ENCODE results near the gene RPS16. TPM values are rescaled to one million over a fixed set of nuclear protein-coding genes. Genes with fewer than 3 reads are reported as not detected.

Gene RPS16
- total RNA-seq, 1 donor from 2014 or later: 117 TPM

- DNase-seq (ENCODE audit: low read depth in 2 of 2): no peak
Measured at GRCh38 chr19:39422020-39422419, 13.7 kb downstream of the RPS16 start.

DNA sequence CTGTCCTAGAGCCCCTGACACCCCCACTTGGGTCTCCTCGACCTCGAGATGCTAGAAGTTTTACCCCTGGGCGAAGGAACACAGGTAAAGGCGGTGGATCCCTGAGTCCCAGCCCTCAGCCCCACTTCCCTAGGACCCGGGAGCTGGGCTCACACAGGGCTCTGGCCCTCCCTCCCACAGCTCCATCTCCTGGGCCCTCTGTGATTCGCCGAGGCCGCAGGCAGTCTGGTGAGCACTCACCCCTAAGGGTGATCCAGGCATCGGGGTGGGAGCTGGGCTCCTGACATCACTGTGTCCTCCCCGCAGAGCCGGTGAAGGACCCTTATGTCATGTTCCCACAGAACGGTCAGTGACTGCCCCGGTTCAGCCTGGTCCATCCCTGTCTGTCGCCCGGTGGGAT, 15.0 kb downstream of the RPS16 start:
- no peak for DNase-seq (ENCODE audit: low read depth in 2 of 2)

DNA sequence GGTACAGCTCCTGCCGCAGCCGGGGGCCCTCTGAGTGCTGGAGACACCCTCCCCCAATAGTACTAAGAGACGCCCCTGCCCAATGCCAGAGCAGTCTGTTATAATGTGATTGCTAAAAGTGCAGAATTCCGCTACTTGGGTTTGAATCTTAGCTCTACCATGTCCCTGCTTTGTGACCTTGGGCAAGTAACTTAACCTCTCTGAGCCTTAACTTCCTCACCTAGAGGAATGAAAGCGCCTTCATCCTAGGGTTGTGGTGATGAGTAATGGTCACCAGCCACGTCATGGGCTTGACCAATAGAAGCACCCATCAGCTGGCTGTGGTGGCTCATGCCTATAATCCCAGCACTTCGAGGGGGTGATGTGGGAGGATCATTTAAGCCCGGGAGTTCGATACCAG, 16.7 kb downstream of the RPS16 start:
- no peak for DNase-seq (ENCODE audit: low read depth in 2 of 2)

GRCh38 chr19:39417463-39418181, 18.1 kb downstream of the RPS16 start:
- no peak for DNase-seq (ENCODE audit: low read depth in 2 of 2)

DNA sequence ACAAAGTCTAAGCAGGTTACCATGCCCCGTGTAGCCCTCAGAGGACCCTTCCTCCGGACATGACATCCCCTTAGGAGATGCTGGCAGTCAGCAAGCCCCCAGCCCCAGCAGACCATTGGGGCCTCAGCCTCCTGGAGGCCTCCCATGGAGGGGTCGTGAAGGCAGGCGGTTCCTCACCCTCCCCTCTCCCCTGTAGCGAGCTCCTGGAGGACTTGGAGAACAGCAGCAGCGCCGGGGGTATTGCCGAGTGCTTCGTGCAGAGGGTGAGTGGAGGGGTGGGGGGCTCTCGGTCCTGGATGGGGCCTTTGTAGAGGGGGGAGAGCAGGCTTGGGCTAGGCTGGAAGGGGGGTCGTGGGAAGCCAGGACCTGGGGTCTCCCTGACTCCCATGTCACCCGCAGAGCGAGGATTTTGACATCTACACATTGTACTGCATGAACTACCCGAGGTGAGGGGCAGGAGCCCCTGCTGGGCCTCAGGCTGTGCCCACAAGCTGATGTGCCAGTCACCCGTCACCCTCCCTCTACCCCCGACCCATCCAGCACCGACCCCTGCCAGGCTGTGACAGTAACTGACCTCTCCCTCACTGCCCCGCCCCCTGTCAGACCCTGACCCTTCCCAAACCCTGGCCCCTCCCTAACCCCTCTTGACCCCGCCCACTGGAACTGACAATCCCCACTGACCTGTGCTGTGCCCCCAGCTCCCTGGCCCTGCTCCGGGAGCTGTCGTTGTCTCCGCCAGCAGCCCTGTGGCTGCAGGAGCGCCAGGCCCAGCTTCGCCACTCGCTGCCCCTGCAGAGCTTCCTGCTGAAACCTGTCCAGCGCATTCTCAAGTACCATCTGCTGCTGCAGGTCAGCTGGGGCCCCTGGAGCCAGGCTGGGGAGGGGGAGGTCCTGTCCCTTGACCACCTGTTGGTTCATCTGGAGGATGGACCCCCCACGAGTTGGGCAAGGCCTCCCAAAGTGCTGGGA, 19.3 kb downstream of the RPS16 start:
- DNase-seq (ENCODE audit: low read depth in 2 of 2): no peak

DNA sequence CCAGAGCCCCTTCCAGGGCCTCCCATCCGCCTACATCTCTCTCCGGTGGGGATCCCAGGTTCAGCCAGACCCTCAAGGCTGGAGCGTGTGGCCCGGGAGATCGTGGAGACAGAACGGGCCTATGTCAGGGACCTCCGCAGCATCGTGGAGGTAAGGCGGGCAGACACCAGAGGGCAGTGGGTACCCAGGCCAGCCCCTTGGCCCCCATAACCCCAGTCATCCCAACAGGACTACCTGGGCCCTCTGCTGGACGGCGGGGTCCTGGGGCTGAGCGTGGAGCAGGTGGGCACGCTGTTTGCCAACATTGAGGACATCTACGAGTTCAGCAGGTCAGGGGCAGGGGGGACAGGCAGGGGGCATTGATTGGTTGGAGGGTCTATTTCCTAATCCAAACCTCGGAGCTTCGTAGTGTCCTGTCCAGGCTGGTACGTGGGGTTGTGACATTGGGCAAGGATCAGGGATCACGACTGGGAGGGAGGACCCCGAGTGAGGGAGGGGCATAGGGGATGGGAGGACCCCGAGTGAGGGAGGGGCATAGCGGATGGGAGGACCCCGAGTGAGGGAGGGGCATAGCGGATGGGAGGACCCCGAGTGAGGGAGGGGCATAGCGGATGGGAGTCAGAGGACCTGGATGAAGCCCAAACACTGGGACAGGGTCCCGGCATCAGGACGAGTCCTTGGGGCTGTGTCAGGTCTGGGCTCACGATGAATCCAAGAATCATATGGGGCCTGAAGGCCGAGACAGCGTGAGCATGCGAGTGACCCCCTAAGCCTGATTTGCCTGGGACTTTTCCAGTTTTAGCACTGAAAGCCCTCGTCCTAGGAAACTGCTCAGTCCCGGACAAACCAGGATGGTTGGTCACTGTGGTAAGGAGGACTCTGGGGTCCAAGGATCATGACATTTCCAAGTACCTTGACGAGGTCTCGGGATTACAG, 20.4 kb downstream of the RPS16 start:
- DNase-seq (ENCODE audit: low read depth in 2 of 2): no peak

DNA sequence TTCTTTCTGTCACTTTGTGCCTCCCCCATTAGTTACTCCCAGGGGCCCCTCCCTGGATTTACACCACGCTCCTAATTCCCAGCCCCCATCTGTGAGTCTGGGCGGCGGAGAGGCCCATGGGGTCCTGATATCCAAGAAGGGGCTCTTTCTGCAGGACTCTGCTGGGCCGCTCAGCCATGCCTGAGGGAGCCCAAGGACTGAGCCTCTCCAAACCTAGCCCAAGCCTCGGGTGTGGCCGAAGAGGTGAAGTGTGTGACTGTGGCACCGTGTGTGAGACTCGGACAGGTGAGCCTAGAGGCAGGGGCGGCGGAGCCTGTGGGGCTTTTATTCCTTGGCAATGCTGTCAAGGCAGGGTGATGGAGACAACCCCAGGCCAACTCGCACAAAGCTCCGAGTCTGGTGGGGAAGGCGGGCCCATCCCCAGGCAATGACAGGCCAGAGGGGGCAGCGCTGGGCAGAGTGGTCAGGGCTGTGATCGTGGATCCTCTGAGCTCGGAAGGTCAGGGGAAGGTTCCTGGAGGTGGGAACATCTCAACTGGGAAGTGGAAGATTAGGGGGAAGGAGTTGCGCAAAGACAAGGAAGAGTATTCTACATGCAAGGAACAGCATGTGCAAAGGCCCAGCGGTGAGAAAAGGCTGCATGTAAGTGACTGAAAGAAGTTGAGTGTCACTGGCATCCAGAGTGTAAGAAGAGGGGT, 21.7 kb downstream of the RPS16 start:
- peak in 1 of 2 donors; percentile 41 for DNase-seq (ENCODE audit: low read depth in 2 of 2)

DNA sequence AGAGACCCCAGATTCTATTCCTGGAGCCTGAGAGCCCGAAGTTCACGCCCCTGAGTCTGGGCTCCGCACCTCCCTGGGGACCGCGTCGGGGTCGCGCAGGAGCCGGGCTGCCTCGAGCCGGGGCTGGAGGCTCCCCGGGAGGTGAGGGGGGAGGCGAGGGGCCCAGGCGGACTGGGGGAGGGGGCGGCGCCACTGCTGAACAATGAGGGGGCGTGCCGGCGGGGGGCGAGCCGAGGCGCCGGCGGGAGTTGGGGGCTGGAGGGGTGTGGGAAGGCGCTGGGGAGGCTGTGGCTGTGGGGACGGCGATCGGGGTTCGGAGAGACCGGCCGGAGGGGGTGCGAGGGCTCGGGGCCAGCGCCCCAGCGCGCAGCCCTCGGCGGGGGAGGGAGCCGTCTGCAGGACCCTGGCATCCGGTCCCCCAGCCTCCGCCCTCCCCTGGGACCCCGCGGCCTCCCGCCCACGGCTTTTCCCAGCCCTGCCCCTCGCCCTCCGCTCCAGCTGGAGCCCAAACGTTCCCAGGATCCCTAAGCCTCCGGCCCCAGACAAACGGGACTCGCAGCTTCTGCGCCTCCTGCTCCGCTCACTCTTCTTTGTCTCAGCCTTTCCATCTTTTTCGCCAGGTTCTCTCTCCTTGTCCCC, 22.4 kb downstream of the RPS16 start:
- DNase-seq (ENCODE audit: low read depth in 2 of 2): peak in 1 of 2 donors; percentile 74

DNA sequence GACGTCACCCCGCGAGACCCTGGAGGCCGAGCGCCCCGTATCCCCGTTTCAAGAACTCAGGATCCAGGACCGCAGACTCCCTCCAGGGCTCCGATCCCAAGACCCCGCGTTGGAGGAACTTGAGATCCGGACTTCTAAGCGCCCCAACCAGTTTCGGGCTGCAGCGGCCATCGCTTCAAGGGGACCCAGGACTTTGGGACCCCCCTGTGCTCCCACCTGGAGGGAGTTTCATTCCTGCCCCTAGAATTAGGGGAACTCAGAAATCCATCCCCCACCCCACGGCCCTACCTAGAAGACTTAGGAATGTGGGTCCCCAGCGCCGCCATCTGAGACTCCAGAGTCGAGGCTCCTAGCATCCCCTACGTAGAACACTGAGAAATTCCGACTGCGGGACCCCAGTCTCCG, 22.9 kb downstream of the RPS16 start:
- DNase-seq (ENCODE audit: low read depth in 2 of 2): no peak

DNA sequence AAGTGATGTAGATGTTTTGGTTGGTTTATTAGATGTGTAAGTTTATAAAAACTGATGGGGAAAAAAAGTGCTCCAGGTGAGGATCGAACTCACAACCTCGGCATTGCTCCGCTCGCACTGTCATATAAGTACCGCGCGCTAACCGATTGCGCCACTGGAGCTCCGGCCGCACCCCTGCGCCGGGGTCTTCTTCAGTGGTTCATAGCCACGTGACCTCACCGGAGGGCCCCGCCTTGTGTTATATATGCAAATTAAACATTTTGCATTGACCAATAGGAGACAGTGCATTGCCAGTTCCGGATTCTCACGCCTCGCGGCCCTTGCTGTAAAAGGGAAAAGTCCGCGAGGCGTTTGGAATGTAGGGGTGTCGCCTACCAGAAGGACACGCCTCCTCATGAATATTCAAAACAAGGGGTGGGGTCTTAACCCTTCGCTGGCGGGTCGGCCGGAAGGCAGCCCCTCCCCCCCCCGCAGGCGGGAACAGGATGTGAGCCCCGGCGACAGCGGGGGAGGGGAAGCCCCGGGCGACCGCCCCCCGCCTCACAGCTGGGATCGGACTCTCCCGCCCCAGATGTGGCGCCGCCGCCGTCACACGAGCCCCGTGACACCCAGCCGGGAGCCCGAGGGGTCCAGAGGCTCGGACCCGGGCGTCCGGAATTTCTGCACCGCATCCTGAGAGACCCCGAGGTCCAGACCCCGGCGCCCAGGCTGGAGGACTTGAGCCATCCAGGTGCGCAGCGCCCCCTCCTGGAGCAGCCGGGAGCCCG, 23.5 kb downstream of the RPS16 start, which contains the start of gene PLEKHG2:
TSS of gene PLEKHG2 (plus strand) at position 570 of the 767 bp plus-strand sequence. CDS start 1,418 bp downstream, outside the sequence.
- DNase-seq (ENCODE audit: low read depth in 2 of 2): peak; percentile 100

DNA sequence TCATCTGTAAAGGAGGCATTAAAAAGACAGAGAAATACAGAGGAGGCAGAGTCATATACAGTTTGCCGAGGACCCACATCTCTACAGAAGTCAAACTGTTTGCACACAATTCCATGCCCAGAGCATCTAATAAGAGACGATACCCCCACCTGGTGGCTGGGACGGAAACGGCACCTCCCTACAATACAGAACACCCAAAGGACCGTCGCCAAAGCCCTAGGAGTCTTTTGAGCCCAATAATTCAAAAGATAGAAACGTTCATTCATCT, 24.0 kb downstream of the RPS16 start:
- DNase-seq (ENCODE audit: low read depth in 2 of 2): peak; percentile 86 to 92

- DNase-seq (ENCODE audit: low read depth in 2 of 2): peak; percentile 55 to 71
Measured at GRCh38 chr19:39411081-39411831, 24.5 kb downstream of the RPS16 start.

- no peak for DNase-seq (ENCODE audit: low read depth in 2 of 2)
Measured at GRCh38 chr19:39410831-39411080, 25.0 kb downstream of the RPS16 start.

DNA sequence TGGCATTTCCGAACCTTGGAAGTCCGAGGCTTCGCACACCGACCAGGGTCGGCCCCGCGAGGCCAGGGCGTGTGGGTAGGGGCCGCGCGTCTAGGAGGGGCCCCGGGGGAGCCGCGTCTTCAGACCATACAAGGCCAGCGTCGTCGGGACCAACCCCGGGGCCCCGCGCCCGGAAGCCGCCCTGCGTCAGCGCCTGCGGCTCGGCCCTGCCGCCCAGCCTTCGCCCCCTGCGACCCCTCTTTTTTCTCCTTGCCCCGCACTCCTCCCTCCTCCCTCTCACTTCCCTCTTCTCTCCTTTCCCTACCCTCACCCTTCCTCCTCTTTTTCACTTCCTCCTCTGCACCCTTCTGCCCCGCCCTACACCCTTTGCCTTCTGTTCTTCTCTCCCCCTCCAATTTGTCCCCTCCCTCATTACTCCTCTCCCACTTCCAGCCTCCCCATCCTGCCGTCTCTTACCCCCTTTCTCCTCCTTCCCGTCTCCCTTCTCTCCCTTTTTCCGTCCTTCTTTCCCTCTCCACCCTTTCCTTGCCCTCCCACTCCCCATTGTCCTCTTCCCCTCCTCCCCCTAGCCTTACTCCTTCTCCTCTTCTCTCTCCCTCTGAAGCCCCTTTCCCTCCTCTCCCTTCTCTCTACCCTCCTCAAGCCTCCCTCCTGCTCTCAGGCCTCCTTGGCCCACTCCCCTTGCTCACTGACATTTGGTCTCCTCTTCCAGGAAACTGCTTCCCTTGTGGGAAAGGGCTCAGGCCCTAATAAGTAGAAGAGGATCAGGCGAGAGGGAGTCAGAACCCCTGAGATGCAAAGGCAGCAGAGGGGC, 25.5 kb downstream of the RPS16 start:
- DNase-seq (ENCODE audit: low read depth in 2 of 2): peak; percentile 24 to 60

- peak; percentile 58 to 70 for DNase-seq (ENCODE audit: low read depth in 2 of 2)
Measured at GRCh38 chr19:39409208-39410016, 26.3 kb downstream of the RPS16 start.

DNA sequence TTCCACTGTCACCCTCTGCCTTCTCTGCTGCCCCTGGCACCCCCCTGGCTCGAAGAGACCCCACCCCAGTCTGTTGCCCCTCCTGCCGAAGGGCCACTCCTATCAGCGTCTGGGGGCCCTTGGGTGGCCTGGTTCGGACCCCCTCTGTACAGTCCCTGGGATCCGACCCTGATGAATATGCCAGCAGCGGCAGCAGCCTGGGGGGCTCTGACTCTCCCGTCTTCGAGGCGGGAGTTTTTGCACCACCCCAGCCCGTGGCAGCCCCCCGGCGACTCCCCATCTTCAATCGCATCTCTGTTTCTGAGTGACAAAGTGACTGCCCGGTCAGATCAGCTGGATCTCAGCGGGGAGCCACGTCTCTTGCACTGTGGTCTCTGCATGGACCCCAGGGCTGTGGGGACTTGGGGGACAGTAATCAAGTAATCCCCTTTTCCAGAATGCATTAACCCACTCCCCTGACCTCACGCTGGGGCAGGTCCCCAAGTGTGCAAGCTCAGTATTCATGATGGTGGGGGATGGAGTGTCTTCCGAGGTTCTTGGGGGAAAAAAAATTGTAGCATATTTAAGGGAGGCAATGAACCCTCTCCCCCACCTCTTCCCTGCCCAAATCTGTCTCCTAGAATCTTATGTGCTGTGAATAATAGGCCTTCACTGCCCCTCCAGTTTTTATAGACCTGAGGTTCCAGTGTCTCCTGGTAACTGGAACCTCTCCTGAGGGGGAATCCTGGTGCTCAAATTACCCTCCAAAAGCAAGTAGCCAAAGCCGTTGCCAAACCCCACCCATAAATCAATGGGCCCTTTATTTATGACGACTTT, 27.1 kb downstream of the RPS16 start:
- peak; percentile 33 to 47 for DNase-seq (ENCODE audit: low read depth in 2 of 2)

Data from dermis microvascular lymphatic vessel endothelial cell (primary cell).